NOMO-1 treated with DMSO at 0.1 percent for 48 hours (cell line): ENCODE data around the gene VAMP4.
"Not testable (repeated sequence)": the region's sequence is repeated elsewhere in the genome, so short reads cannot be mapped to it uniquely, and the experiment has no call there.

ENCODE experiments used
- DNase-seq: peaks from one replicate; lab custom pipeline; 2025; ENCODE audit not compliant: unreplicated experiment; lab: John Stamatoyannopoulos, UW

Gene VAMP4

DNA sequence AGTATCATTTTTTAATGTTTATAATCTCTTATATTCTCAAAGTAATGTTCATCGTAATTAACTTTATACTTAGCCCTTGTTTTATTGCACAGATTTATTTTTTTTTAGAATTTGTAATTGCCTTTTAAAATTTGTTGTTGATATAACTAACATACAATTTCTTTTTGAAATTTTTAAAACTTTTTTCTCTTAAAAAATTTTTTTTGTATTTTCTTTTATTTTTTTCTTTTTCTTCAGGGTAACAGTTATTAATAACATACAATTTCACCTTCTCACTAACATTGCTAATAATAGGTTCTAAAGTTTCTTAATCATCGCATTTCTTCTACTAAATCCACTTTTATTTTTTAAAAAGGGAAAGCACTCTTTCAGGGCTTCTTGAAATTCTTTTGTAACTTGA is 11.3 kb upstream of the VAMP4 start:
- DNase-seq: no peak

DNA sequence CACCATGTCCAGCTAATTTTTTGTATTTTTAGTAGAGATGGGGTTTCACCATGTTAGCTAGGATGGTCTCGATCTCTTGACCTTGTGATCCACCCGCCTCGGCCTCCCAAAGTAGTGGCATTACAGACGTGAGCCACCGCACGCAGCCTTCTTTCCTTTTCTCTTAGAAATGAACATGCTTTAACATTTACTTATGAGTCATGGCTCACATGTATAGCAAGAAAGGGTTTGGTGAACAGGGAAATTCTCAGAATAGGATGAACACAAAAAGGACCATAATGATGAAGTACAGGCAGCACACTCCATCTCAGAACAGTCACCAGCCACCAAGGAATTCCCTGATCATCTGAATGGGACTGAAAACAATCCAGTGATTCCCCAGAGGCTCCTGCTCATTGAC is 9.4 kb upstream of the VAMP4 start:
- DNase-seq: no peak

- DNase-seq: peak; percentile 51
These were observed 6.8 kb upstream of the VAMP4 start for GRCh38 chr1:171748651-171749050.

DNA sequence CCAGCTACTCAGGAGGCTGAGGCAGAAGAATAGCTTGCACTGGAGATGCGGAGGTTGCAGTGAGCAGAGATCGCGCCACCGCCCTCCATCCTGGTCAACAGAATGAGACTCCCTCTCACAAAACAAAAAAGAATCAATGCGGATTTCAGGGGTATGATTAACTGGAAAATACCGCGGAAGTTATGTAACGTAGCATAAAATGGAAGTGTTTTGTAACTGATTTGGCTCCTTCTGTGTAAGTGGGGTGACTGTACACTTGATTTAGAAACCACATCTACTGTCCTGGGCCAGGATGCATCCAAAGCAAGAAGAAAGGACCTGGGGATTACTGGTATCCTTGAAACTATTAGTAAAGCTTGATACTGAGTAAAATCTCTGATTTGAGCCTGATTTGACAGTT is 3.1 kb upstream of the VAMP4 start:
- peak; percentile 91 for DNase-seq

DNA sequence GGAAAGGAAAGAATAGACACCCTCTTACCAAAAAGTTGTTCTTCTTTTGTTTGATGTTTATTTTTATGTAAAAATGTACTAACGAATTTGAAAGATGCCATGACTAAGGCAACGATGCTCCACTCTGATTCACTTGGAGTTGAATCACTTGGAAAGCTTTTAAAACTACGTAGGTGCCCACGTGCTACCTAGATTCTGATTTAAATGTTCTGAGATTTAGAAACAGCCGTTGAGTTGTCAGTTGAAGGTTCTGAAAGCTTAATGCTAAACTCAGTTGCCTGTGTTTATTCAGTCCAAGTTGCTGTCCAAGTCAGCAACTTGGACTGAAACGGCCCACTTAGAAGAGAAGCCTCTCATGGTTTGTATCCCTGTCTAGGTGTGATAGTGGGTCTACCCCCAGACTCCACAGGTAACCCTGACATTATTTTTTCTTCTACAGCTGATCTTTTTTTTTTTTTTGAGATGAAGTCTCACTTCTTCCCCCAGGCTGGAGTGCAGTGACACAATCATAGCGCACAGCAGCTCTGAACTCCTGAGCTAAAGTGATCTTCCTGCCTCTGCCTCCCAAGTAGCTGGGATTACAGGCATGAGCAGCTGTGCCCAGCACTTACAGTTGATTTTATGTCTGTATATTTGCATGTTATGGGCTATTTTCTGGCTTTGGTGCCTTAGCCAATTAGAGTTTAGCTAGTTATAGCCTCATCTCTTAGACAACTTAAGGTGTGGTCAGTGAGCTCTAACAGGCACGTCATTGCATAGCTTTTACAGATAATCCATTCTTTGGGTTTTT is 1.4 kb upstream of the VAMP4 start:
- peak; percentile 29 for DNase-seq

- DNase-seq: peak; percentile 12
These were observed 685 bp upstream of the VAMP4 start for GRCh38 chr1:171742577-171742922.

GRCh38 chr1:171740987-171741871 is 636 bp downstream of the VAMP4 start:
- peak; percentile 70 for DNase-seq

DNA sequence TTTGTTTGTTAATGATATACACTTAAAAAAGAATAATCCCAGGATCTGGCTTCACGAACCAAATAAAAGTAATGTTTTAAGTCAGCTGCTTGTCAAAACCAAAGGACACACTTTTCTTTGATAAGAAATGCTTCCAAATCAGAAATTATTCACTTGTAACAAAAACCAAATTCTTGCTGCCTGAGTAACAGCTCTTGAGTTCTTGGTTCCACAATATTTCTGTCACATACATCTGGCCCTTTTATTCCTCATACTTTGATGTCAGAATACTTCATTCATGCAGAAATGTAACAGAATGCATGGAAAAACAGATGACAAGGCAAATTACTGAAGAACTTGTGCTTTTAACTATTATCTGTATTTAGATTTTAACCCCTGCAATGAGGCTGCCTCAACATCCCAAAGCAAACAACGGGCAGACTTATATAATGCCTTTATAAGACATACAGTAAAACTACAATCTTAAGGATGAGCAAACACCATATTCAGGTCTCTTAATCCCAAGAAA is 1.5 kb downstream of the VAMP4 start:
- no peak for DNase-seq

DNA sequence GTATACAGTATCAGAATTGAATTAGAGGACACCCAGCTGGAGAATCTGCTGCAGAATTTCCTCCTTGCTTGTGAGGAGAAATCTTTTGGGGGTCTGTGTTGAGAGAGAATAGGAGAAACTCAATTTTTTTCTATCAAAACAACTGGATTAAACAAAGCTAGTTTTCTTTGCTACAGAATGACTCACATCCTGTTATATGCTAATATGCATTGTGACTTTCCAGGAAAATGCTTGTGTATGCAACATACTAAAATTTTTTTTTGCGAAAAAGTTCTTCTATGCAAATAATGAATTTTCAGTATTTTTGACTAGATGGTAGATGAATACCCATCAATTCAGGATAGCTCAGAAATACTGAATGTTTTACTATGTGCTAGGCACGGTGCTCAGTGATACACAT is 2.2 kb downstream of the VAMP4 start:
- no peak for DNase-seq

GRCh38 chr1:171738911-171739310 is 3.0 kb downstream of the VAMP4 start:
- DNase-seq: no peak

- no peak for DNase-seq
These were observed 5.7 kb downstream of the VAMP4 start for GRCh38 chr1:171736196-171736595.

- no peak for DNase-seq
These were observed 11.8 kb downstream of the VAMP4 start for GRCh38 chr1:171730052-171730451.

DNA sequence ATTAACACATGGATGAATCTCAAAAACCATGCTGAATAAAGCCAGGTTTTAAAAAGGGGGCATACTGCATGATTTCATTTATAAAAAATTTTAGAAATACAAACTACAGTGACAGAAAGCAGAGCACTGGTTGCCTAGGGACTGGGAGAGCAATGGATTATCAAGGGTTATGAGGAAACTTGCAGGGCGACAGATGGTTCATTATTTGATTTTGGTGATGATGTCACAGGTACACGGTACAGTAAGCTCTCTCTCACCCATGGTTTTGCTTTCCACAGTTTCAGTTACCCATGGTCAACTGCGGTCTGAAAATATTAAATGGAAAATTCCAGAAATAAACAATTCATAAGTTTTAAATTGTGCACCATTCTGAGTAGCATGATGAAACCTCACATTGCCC is 14.1 kb downstream of the VAMP4 start:
- no peak for DNase-seq

- DNase-seq: not testable (repeated sequence)
These were observed 18.7 kb downstream of the VAMP4 start for GRCh38 chr1:171723180-171723579.

GRCh38 chr1:171718848-171719247 is 23.0 kb downstream of the VAMP4 start:
- no peak for DNase-seq

DNA sequence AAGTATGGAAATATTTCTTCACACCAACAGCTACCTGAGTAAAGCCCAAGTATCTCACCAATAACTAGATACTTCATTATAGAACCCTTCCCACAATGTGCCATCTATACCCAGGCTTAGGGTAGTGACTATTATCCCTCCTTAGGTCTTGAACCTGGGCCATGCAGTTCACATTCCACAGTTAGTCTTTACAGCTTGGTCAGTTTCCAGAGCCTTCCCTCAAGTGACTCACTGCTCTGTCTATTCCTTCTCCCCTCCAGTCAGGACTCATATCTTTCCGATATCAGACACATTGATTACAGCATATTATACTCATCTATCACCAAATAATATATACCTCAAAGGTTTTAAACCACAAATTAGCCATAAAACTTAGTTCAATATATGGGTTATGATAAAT is 23.6 kb downstream of the VAMP4 start:
- DNase-seq: no peak

DNA sequence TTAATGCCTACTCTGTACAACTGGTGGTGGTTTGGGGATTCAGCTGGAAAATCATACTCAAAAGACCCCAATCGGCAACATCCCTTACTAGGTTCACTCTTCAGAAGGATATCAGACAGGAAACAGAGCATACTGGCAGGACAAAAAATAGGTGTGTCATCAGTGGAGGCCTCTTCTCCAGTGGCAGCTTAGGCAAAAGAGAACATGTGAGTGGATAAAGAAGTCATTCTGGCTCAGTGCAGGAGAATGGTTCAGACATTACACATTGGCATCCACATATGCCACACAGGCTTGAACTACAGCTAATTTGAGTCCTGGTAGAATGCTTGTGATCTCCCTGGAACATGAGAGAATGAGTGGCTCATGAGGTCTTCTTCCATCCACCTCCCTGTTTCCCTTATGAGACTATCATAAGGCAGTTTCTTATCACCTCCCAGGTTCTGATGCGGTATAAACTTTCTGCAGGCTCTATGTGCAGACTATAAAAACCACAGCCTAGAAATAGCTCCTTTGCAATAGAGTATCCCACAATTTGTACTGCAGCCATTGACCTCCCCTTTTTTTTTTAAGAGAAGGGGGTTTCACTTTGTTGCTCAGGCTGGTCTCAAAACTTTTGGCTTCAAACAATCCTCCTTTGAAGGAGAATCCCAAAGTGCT is 24.7 kb downstream of the VAMP4 start:
- no peak for DNase-seq

GRCh38 chr1:171716616-171717015 is 25.2 kb downstream of the VAMP4 start:
- no peak for DNase-seq

- no peak for DNase-seq
These were observed 26.0 kb downstream of the VAMP4 start for GRCh38 chr1:171715813-171716251.

GRCh38 chr1:171712341-171712740 is 29.5 kb downstream of the VAMP4 start:
- no peak for DNase-seq

DNA sequence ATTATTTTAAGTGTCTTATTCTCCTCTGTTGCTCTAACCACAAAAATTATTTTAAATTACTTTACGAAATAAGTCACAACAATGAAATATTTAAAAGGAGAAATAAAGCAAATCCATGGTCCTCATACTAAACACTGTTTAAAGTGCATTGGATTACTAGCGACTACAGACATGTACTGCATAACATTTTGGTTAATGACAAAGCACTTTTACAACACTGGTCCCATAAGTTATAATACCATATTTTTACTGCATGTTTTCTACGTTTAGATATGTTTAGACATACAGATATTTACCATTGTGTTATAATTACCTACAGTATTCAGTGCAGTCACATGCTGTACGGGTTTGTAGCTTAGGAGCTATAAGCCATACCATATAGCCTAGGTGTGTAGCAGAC is 30.2 kb downstream of the VAMP4 start:
- no peak for DNase-seq

GRCh38 chr1:171707583-171707982 is 34.3 kb downstream of the VAMP4 start:
- no peak for DNase-seq
